GM13976 (cell line): Measurements from ENCODE around the gene MSX2.

ENCODE experiments used
- DNase-seq: peaks from one replicate; pipeline ENCODE4 v3.0.0; 2012; ENCODE audit warnings: low spot score
- CTCF ChIP-seq: IDR thresholded peaks from 2 replicates; pipeline ENCODE4 v1.5.1; 2012; ENCODE audit warnings: borderline replicate concordance, mild to moderate bottlenecking; ENCODE audit not compliant: insufficient read depth; ENCODE audit errors: extremely low read depth, missing control alignments, control extremely low read depth
- in situ Hi-C: fragments of 300-500 bp; cut with MboI; formaldehyde crosslinking; loops from one replicate; pipeline ENCODE4 v1.12.0; 2022; ENCODE audit warnings: low sequenced_read_pairs, mixed read lengths, inconsistent platforms; ENCODE audit not compliant: unreplicated experiment

Gene MSX2

GRCh38 chr5:174715804-174716203 is 8.6 kb upstream of the MSX2 start:
- in situ Hi-C loops = no loop called here
- DNase-seq = no peak
- no peak for TF ChIP-seq CTCF

- TF ChIP-seq CTCF = no peak
- DNase-seq = no peak
- in situ Hi-C loops = no loop called here
Measured at GRCh38 chr5:174717826-174718455, 6.4 kb upstream of the MSX2 start.

- in situ Hi-C loops = no loop called here
- no peak for TF ChIP-seq CTCF
- no peak for DNase-seq
Measured at GRCh38 chr5:174718880-174719610, 5.3 kb upstream of the MSX2 start.

GRCh38 chr5:174719793-174720611 is 4.4 kb upstream of the MSX2 start:
- in situ Hi-C loops = no loop called here
- DNase-seq = no peak
- no peak for TF ChIP-seq CTCF

- in situ Hi-C loops = no loop called here
- DNase-seq = no peak
- TF ChIP-seq CTCF = no peak
Measured at GRCh38 chr5:174720612-174721529, 3.5 kb upstream of the MSX2 start.

- no peak for DNase-seq
- TF ChIP-seq CTCF = no peak
- in situ Hi-C loops = no loop called here
Measured at GRCh38 chr5:174721530-174722432, 2.6 kb upstream of the MSX2 start.
